RWPE2 (cell line): ENCODE data around the gene STAC3.

Source experiments
- ATAC-seq: fragments of 200-7000 bp; cut with Tn5 transposase; 3 replicates; pipeline ENCODE4 v1.9.1; 2021; ENCODE audit warnings: low read depth
- DNase-seq: peaks from one replicate; pipeline ENCODE4 v3.0.0-alpha.2; 2020; ENCODE audit warnings: low spot score
- H3K27ac ChIP-seq: fragments of 450-650 bp; 2 replicates; pipeline ENCODE4 v1.5.1; 2017; ENCODE audit warnings: mild to moderate bottlenecking; ENCODE audit not compliant: poor library complexity, severe bottlenecking
- H3K27me3 ChIP-seq: fragments of 250-450 bp; sonication (Bioruptor Pico); 2 replicates; pipeline ENCODE4 v1.5.1; 2021; ENCODE audit warnings: mild to moderate bottlenecking, moderate library complexity; ENCODE audit not compliant: insufficient read depth, poor library complexity, severe bottlenecking
- H3K36me3 ChIP-seq: fragments of 250-450 bp; sonication (Bioruptor Pico); 2 replicates; pipeline ENCODE4 v1.5.1; 2020; ENCODE audit warnings: low read depth, mild to moderate bottlenecking, moderate library complexity
- H3K4me1 ChIP-seq: fragments of 250-450 bp; sonication (Bioruptor Pico); 2 replicates; pipeline ENCODE4 v1.5.1; 2021; ENCODE audit warnings: mild to moderate bottlenecking, moderate library complexity; ENCODE audit not compliant: insufficient read depth, poor library complexity, severe bottlenecking
- H3K4me3 ChIP-seq: fragments of 250-450 bp; sonication (Bioruptor Pico); 2 replicates; pipeline ENCODE4 v1.5.1; 2021; ENCODE audit warnings: mild to moderate bottlenecking, moderate library complexity; ENCODE audit not compliant: severe bottlenecking
- H3K9me3 ChIP-seq: fragments of 250-450 bp; sonication (Bioruptor Pico); 2 replicates; pipeline ENCODE4 v1.5.1; 2021; ENCODE audit warnings: mild to moderate bottlenecking, moderate library complexity; ENCODE audit not compliant: severe bottlenecking
- CTCF ChIP-seq: fragments of 450-650 bp; IDR thresholded peaks from one replicate; pipeline ENCODE4 v1.5.1; 2017; ENCODE audit warnings: mild to moderate bottlenecking, moderate library complexity; ENCODE audit not compliant: poor library complexity, severe bottlenecking

The STAC3 gene

GRCh38 chr12:57210926-57211692 is 39.9 kb downstream of the STAC3 start:
- ATAC-seq = no peak
- Histone ChIP-seq H3K27ac (no peak overlapping the region), H3K4me1 (no peaks in the 10 kb centered on the region), H3K9me3 (no peaks in the 10 kb centered on the region), H3K4me3 (no peak overlapping the region), H3K36me3 (no peaks in the 10 kb centered on the region), H3K27me3 (peaks cover 18% of the 10 kb centered on the region)
- DNase-seq = no peak
- TF ChIP-seq CTCF = no peak

GRCh38 chr12:57210461-57210860 is 40.5 kb downstream of the STAC3 start:
- no peak for ATAC-seq
- no peaks in the 10 kb centered on the region for H3K4me1 ChIP-seq
- H3K27me3 ChIP-seq = peaks cover 11% of the 10 kb centered on the region
- TF ChIP-seq CTCF = no peak
- DNase-seq = no peak
- no peaks in the 10 kb centered on the region for H3K36me3 ChIP-seq
- no peak overlapping the region for H3K27ac ChIP-seq
- no peaks in the 10 kb centered on the region for H3K9me3 ChIP-seq
- H3K4me3 ChIP-seq = no peak overlapping the region

GRCh38 chr12:57209916-57210315 is 41.1 kb downstream of the STAC3 start:
- Histone ChIP-seq H3K4me1 (no peaks in the 10 kb centered on the region), H3K4me3 (no peak overlapping the region), H3K27ac (no peak overlapping the region), H3K9me3 (no peaks in the 10 kb centered on the region), H3K27me3 (peaks cover 6% of the 10 kb centered on the region), H3K36me3 (no peaks in the 10 kb centered on the region)
- no peak for ATAC-seq
- DNase-seq = no peak
- TF ChIP-seq CTCF = no peak

GRCh38 chr12:57208631-57209282 is 42.2 kb downstream of the STAC3 start:
- H3K9me3 ChIP-seq = no peaks in the 10 kb centered on the region
- no peaks in the 10 kb centered on the region for H3K27me3 ChIP-seq
- H3K4me1 ChIP-seq = no peaks in the 10 kb centered on the region
- TF ChIP-seq CTCF = no peak
- DNase-seq = no peak
- no peak for ATAC-seq
- no peak overlapping the region for H3K27ac ChIP-seq
- no peak overlapping the region for H3K4me3 ChIP-seq
- no peaks in the 10 kb centered on the region for H3K36me3 ChIP-seq
